Uterus (tissue), 4 donors: ENCODE measurements around the gene PPP2R2D. TPM values are rescaled to one million over a fixed set of nuclear protein-coding genes. Genes with fewer than 3 reads are reported as not detected.

Experiments
- DNase-seq, 2 donors: peaks; one replicate each; pipeline ENCODE4 v3.0.0-alpha.2; 2019 to 2020
- H3K27ac ChIP-seq, 2 donors: fragments of 200-600 bp; sonication (generic); 1 replicate in 1 of 2; 2 replicates in 1 of 2; pipeline ENCODE4 v1.5.1; 2016 to 2018
- H3K27me3 ChIP-seq, 2 donors: fragments of 200-600 bp; sonication (generic); one replicate each; pipeline ENCODE4 v1.5.1; 2018 to 2019; ENCODE audit warnings: control low read depth in 1 of 2
- H3K36me3 ChIP-seq, 2 donors: fragments of 200-600 bp; sonication (generic); one replicate each; pipeline ENCODE4 v1.5.1; 2019; ENCODE audit warnings: control low read depth in 1 of 2
- H3K4me1 ChIP-seq, 2 donors: fragments of 200-600 bp; sonication (generic); one replicate each; pipeline ENCODE4 v1.5.1; 2018 to 2019; ENCODE audit warnings: control low read depth in 1 of 2
- H3K4me3 ChIP-seq, 2 donors: fragments of 200-600 bp; sonication (generic); 1 replicate in 1 of 2; 2 replicates in 1 of 2; pipeline ENCODE4 v1.5.1; 2018 to 2019; ENCODE audit warnings: mild to moderate bottlenecking in 1 of 2
- H3K9me3 ChIP-seq, 2 donors: fragments of 200-600 bp; sonication (generic); one replicate each; pipeline ENCODE4 v1.5.1; 2019; ENCODE audit warnings: control low read depth in 1 of 2
- POLR2A ChIP-seq, 2 donors: fragments of 450-650 bp; IDR thresholded peaks; one replicate each; pipeline ENCODE4 v1.6.1; 2016; ENCODE audit warnings: antibody characterized with exemption in 2 of 2, mild to moderate bottlenecking in 1 of 2, moderate library complexity in 1 of 2
- intact Hi-C: fragments of 100-400 bp; cut with DNase I; formaldehyde crosslinking; loops from one replicate; pipeline ENCODE4 v1.15.1; 2023; ENCODE audit warnings: low total_unique reads
- total RNA-seq, 4 donors: library from RNA; depleted of rRNA in 3 of 4; stranded (reverse); fragments of >200 nt in 3 of 4; gene quantifications; one replicate each; pipeline versions ENCODE4 v1.1.0 to v1.2.4, GENCODE V29; 2014 to 2023
- TF ChIP-seq, protein P1 (sequence below), 4 experiments: fragments of 200-600 bp in 2 of 4; fragments of 450-650 bp in 2 of 4; sonication (generic) in 2 of 4; IDR thresholded peaks; one replicate each; pipeline ENCODE4 v1.5.1; 2016 to 2019; ENCODE audit warnings: antibody characterized with exemption in 4 of 4, mild to moderate bottlenecking in 2 of 4, moderate library complexity in 1 of 4
- donor health status: DM: yes; HTN: yes; CAD: no.

Gene PPP2R2D
- total RNA-seq, 4 donors from 2014 or later: 21.2 to 43.2 (median 36.3) TPM

DNA sequence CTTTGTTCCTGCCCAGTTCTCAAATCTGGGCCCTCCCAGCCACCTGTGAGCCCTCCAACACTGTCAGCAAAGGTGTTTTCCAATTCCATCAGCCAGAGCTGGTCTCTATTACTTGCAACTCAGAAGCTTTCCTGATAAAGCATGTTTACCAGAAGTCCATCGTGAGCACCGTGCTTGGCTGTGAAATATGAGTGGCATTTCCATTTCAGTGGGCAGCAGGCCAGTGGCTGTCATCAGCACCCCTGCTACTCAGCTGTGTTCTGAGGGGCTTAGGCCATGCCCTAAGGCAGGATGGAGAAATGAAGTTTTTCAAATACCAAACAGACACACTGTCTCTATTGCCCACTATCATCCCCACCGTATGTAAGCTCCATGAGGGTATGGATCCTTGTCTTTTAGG lies 93.6 kb downstream of the PPP2R2D start:
- Histone ChIP-seq H3K36me3 (no peaks in the 10 kb centered on the region), H3K9me3 (no peaks in the 10 kb centered on the region), H3K4me1 (no peaks in the 10 kb centered on the region), H3K27ac (no peak overlapping the region), H3K4me3 (no peak overlapping the region), H3K27me3 (no peaks in the 10 kb centered on the region)
- intact Hi-C loops: no loop called here
- TF ChIP-seq POLR2A (IDR thresholded peaks at IDR 0.05): no peak
- TF ChIP-seq, protein P1, sequence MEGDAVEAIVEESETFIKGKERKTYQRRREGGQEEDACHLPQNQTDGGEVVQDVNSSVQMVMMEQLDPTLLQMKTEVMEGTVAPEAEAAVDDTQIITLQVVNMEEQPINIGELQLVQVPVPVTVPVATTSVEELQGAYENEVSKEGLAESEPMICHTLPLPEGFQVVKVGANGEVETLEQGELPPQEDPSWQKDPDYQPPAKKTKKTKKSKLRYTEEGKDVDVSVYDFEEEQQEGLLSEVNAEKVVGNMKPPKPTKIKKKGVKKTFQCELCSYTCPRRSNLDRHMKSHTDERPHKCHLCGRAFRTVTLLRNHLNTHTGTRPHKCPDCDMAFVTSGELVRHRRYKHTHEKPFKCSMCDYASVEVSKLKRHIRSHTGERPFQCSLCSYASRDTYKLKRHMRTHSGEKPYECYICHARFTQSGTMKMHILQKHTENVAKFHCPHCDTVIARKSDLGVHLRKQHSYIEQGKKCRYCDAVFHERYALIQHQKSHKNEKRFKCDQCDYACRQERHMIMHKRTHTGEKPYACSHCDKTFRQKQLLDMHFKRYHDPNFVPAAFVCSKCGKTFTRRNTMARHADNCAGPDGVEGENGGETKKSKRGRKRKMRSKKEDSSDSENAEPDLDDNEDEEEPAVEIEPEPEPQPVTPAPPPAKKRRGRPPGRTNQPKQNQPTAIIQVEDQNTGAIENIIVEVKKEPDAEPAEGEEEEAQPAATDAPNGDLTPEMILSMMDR (IDR thresholded peaks at IDR 0.05): no peak
- DNase-seq: no peak

DNA sequence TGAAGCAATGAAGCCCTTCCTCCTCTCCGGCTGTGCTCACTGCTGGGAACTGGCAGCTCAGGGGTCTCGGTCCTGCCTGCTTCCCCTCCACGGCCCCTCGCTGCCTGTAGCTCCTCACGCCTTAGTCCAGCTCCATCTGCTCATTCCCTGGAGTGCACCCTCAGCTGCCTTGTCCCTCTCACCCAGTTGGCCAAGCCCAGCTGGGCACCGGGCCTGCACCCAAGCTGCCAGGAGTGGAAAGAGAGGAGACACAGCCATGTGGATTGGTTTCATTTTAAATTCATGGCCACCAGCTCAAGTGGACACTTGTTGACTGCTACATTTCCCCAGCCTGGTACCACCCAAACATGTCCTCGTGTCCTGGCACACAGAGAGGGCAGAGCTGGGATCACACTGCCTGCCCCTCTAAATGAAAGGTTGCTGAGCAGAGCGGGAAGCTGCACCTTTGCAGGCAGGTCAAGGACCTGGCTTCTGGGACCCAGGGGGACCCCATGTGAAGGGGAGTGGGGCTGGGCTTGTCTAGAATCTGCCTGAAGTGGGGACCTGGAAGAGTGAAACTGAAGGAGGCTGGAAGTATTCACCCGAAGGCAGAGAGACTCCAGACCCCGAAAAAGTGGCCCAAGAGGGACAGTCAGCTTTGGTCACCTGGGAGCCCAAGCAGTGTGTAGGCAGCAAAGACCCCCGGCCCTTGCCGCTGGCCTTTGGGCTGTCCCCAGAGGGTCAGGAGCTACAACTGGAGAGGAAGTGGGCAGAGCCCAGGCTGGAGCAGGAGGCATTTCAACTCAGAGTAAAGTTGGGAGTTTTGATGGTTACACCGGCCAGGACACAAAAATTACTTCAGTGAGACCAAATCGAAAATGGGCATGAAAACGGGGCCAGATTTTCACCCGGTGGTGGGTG lies 95.9 kb downstream of the PPP2R2D start:
- Histone ChIP-seq H3K36me3 (no peaks in the 10 kb centered on the region), H3K4me1 (no peaks in the 10 kb centered on the region), H3K27ac (peak overlapping the region; percentile 39 to 53), H3K27me3 (no peaks in the 10 kb centered on the region), H3K4me3 (no peak overlapping the region), H3K9me3 (no peaks in the 10 kb centered on the region)
- no peak for DNase-seq
- TF ChIP-seq, protein P1 (IDR thresholded peaks at IDR 0.05): no peak
- no peak for TF ChIP-seq POLR2A (IDR thresholded peaks at IDR 0.05)
- intact Hi-C loops: no loop called here

DNA sequence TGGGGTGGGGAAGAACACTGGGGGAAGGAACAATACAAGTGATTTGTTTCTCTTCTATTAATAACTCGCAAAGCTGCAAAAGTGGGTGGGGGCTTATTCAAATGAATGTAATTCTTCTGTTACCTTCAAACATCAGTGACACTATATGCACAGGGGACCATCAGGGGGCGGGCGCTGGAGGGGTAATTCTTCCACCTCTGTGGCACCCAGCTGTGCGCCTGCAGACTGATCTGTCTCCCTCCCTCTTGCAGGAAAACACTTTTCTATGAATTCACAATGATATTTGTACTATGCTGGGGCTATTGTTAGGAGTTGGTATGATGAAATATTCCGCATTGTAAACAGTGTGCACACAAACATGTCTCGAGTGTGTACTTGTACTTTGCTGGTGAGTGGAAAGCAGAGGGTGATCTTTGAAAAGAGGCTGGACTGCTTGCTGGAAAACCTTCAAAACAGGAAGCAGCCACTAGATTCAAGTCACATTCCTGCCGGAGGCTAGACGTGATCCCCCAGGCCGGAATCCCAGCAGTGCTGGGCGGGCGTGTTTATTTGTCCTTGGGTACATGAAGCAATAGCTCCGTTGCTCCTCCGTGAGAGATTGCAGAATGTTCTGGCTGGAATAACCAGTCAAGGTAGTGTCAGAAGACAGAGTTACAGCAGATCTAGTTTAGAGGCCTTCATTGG lies 96.7 kb downstream of the PPP2R2D start:
- Histone ChIP-seq H3K36me3 (no peaks in the 10 kb centered on the region), H3K27ac (peak overlapping the region; percentile 53 to 59), H3K9me3 (no peaks in the 10 kb centered on the region), H3K4me1 (no peaks in the 10 kb centered on the region), H3K4me3 (no peak overlapping the region), H3K27me3 (no peaks in the 10 kb centered on the region)
- intact Hi-C loops: no loop called here
- peak; percentile 73 to 77 for DNase-seq
- TF ChIP-seq POLR2A (IDR thresholded peaks at IDR 0.05): peak in 1 of 2 donors; percentile 19
- TF ChIP-seq, protein P1 (IDR thresholded peaks at IDR 0.05): no peak

DNA sequence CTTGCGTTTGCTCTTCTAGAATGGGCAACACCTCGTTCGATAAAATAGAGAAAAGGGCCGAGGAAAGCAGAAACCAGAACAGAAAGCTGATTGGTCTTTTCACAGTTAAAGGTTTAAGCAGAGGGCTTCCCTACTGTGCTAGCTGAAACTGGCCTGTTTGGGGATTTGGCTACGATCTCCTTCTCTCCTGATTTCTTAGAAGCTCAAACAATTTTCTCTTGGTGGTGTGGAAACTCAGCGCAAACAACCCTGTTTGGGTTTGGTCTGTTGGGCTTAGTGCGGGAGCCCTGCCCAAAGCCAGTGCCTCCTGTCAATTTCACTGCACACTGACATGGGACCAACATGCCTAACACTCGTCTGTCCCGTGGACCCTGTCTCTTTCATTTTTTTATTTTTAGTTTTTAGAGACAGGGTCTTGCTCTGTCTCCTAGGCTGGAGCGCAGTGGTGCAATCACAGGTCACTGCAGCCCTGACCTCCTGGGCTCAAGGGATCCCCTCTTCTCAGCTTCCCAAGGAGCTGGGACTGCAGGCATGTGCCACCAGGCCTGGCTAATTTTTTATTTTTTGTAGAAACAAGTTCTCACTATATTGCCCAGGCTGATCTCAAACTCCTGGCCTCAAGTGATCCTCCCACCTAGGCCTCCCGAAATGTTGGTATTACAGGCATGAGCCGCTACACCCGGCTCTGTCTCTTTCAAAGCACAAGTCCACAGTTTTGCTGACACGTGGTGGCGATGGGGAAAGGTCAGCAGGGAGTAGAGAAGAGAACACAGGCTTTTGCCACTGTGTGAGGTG lies 97.4 kb downstream of the PPP2R2D start:
- intact Hi-C loops: no loop called here
- H3K27ac ChIP-seq: peak overlapping the region; percentile 53 to 59
- no peaks in the 10 kb centered on the region for H3K36me3 ChIP-seq
- no peaks in the 10 kb centered on the region for H3K4me1 ChIP-seq
- no peaks in the 10 kb centered on the region for H3K9me3 ChIP-seq
- DNase-seq: no peak
- TF ChIP-seq, protein P1 (IDR thresholded peaks at IDR 0.05): no peak
- no peak for TF ChIP-seq POLR2A (IDR thresholded peaks at IDR 0.05)
- H3K4me3 ChIP-seq: no peak overlapping the region
- H3K27me3 ChIP-seq: no peaks in the 10 kb centered on the region
